Mucosa of descending colon (tissue), 3 donors: ENCODE results near the gene ALKBH1. TPM values are rescaled to one million over a fixed set of nuclear protein-coding genes. Genes with fewer than 3 reads are reported as not detected.
"Not testable (repeated sequence)": the region's sequence is repeated elsewhere in the genome, so short reads cannot be mapped to it uniquely, and the experiment has no call there.

ENCODE experiments used
- ATAC-seq: fragments of 200-7000 bp; cut with Tn5 transposase; one replicate; pipeline ENCODE4 v1.9.1; 2020; ENCODE audit warnings: mild to moderate bottlenecking, moderate library complexity
- DNase-seq, 3 donors: peaks; one replicate each; pipeline ENCODE4 v3.0.0-alpha.2; 2020
- H3K36me3 ChIP-seq: fragments of 200-600 bp; one replicate; pipeline ENCODE4 v1.8.0; 2021; ENCODE audit warnings: low read depth, mild to moderate bottlenecking
- H3K4me1 ChIP-seq: fragments of 200-600 bp; one replicate; pipeline ENCODE4 v1.8.0; 2021; ENCODE audit warnings: low read depth, mild to moderate bottlenecking
- H3K4me3 ChIP-seq: fragments of 200-600 bp; one replicate; pipeline ENCODE4 v1.8.0; 2021; ENCODE audit warnings: mild to moderate bottlenecking
- H3K9me3 ChIP-seq: fragments of 200-600 bp; one replicate; pipeline ENCODE4 v1.8.0; 2021; ENCODE audit warnings: mild to moderate bottlenecking
- CTCF ChIP-seq: fragments of 200-600 bp; IDR thresholded peaks from one replicate; pipeline ENCODE4 v1.8.0; 2022; ENCODE audit warnings: antibody characterized with exemption, mild to moderate bottlenecking
- intact Hi-C, 2 donors: fragments of 100-400 bp; cut with DNase I in 1 of 2; cut with micrococcal nuclease in 1 of 2; formaldehyde crosslinking; loops; one replicate each; pipeline versions ENCODE4 v1.11.0 to v1.11.1; 2022; cut with DNase I, micrococcal nuclease
- total RNA-seq, 3 donors: library from RNA; stranded (reverse); fragmentation: NEBNext Ultra II Directional in 2 of 3; extraction: Animal tissue kit (Norgen Biotek cat#: 25700) in 2 of 3; gene quantifications; one replicate each; pipeline versions ENCODE4 v1.2.1 to v1.2.4, GENCODE V29; 2021 to 2023
- donor health status: DM: no; HTN: no; CAD: no; lungs with moderate emphysema.
- donor health status: DM: no; HTN: no; CAD: no.
- donor health status: DM: no; HTN: yes; CAD: no.

Gene ALKBH1
- total RNA-seq, 3 donors from 2014 or later: 8.8 to 12.9 (median 11.3) TPM

- TF ChIP-seq CTCF: no peak
These were observed 62.1 kb downstream of the ALKBH1 start for GRCh38 chr14:77645520-77646230.

GRCh38 chr14:77642407-77642806 is 65.4 kb downstream of the ALKBH1 start:
- DNase-seq (no peak), ATAC-seq (no peak)
- Histone ChIP-seq H3K9me3 (no peaks in the 10 kb centered on the region), H3K36me3 (no peaks in the 10 kb centered on the region), H3K4me3 (no peak overlapping the region), H3K4me1 (peaks cover 15% of the 10 kb centered on the region)
- no peak for TF ChIP-seq CTCF
- intact Hi-C loops: no loop called here

More at GRCh38 chr14:77645520-77646230, 62.1 kb downstream of the ALKBH1 start:
- DNase-seq: no peak
- no peak overlapping the region for H3K4me3 ChIP-seq
- H3K36me3 ChIP-seq: no peaks in the 10 kb centered on the region
- H3K9me3 ChIP-seq: no peaks in the 10 kb centered on the region
- ATAC-seq: no peak
- H3K4me1 ChIP-seq: peaks cover 19% of the 10 kb centered on the region
- intact Hi-C loops: no loop called here

DNA sequence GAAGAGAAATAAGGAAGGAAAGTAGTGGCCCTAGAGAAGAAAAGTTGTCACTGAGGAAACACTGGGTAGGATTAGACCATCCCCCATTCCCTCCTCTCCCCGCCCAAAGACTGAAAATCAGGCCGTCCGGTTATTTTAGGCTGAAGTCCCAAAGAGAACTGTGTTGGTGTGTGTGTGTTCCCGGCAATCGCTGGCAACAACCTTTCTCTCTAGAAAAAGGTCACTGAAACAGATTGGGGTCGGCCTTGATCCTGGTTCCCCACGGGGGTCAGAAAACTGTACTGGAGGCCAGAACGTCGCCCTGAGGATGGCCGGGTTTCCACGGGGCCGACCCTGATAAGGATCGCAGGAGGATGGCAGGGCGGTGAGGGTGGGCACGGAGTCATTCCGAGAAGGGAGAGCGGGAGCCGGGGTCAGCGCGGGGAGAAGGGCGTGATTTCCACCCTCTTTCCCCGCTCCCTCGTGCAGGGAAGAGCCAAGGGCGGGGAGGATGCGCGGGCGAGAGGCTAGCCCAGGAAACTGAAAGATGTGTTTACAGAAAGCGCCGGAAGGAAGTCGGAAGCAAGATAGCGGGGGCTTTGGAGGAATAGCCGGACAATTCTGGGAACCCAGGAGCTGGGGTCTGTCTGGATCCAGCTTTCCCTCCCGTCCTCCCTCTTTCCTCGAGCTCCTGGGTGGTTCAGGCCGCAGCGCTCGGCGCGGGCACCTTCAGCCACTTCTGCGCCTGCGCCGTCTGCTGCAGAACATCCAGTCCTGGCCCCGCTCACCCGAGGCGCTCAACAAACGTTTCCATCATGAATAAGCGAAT is 66.1 kb downstream of the ALKBH1 start:
- DNase-seq (peak; percentile 78 to 83 (median 80)), ATAC-seq (peak; percentile 82)
- H3K4me1 ChIP-seq: peaks cover 14% of the 10 kb centered on the region
- TF ChIP-seq CTCF: no peak
- H3K36me3 ChIP-seq: no peaks in the 10 kb centered on the region
- H3K4me3 ChIP-seq: no peak overlapping the region
- intact Hi-C loops: no loop called here
- H3K9me3 ChIP-seq: no peaks in the 10 kb centered on the region

GRCh38 chr14:77640756-77641533 is 66.9 kb downstream of the ALKBH1 start:
- Histone ChIP-seq H3K9me3 (no peaks in the 10 kb centered on the region), H3K4me3 (no peak overlapping the region), H3K36me3 (no peaks in the 10 kb centered on the region), H3K4me1 (peaks cover 14% of the 10 kb centered on the region)
- DNase-seq: peak in 2 of 3 donors; percentile 42 to 43
- no peak for TF ChIP-seq CTCF
- intact Hi-C loops: no loop called here
- ATAC-seq: peak; percentile 64

- Histone ChIP-seq H3K36me3 (no peaks in the 10 kb centered on the region), H3K4me1 (peaks cover 14% of the 10 kb centered on the region), H3K4me3 (no peak overlapping the region), H3K9me3 (no peaks in the 10 kb centered on the region)
- DNase-seq: no peak
- intact Hi-C loops: no loop called here
- peak; percentile 52 for ATAC-seq
- TF ChIP-seq CTCF: no peak
These were observed 69.1 kb downstream of the ALKBH1 start for GRCh38 chr14:77638771-77639171.

GRCh38 chr14:77635869-77636268 is 72.0 kb downstream of the ALKBH1 start:
- H3K4me1 ChIP-seq, H3K4me3 ChIP-seq, ATAC-seq, DNase-seq, H3K9me3 ChIP-seq, H3K36me3 ChIP-seq, intact Hi-C loops: not testable (repeated sequence)

DNA sequence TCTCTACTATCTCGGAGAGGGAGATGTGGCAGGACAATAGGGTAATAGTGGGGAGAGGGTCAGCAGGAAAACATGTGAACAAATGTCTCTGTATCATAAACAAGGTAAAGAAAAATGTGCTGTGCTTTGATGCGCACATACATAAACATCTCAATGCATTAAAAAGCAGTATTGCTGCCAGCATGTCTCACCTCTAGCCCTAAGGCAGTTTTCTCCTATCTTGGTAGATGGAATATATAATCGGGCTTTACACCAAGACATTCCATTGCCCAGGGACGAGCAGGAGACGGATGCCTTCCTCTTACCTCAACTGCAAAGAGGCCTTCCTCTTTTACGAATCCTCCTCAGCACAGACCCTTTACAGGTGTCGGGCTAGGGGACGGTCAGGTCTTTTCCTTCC is 72.4 kb downstream of the ALKBH1 start:
- ATAC-seq, H3K4me1 ChIP-seq, H3K4me3 ChIP-seq, DNase-seq, H3K36me3 ChIP-seq, H3K9me3 ChIP-seq, intact Hi-C loops: not testable (repeated sequence)
